Middle frontal gyrus (tissue), 1 donor: ENCODE results near the gene TAAR9.

Experiments used
- DNase-seq: peaks from one replicate; pipeline ENCODE4 v3.0.0-alpha.2; 2015; ENCODE audit warnings: low spot score; ENCODE audit errors: extremely low spot score

The TAAR9 gene

DNA sequence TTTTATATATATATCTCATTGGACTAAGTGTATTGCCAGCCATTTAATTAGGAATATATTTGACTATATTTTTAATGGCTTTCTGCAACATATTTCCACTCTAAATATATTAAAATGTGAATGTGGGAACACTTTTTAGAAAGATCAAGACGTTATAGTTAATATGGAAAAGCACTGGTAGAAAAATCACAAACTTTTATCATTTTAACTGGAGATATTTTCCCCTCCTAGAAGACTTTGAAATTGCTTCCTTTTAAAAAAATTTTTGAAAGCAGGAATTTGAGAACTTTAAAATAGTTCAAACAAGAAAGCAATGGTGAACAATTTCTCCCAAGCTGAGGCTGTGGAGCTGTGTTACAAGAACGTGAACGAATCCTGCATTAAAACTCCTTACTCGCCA lies at the start of gene TAAR9:
TAAR9 (plus strand) TSS at position 301 of the 400 bp plus-strand sequence; CDS start at position 314, 13 bp downstream.
- DNase-seq, result no peak

- no peak for DNase-seq
Observed at GRCh38 chr6:132489376-132489775, 48.7 kb upstream of the TAAR9 start.

GRCh38 chr6:132490024-132490423 lies 48.1 kb upstream of the TAAR9 start:
- DNase-seq, result no peak

GRCh38 chr6:132490478-132491204 lies 47.4 kb upstream of the TAAR9 start:
- DNase-seq, result no peak

- DNase-seq, result no peak
Observed at GRCh38 chr6:132491303-132491702, 46.8 kb upstream of the TAAR9 start.

- no peak for DNase-seq
Observed at GRCh38 chr6:132491881-132492280, 46.2 kb upstream of the TAAR9 start.

GRCh38 chr6:132494954-132495353 lies 43.1 kb upstream of the TAAR9 start:
- no peak for DNase-seq

- no peak for DNase-seq
Observed at GRCh38 chr6:132495604-132496079, 42.4 kb upstream of the TAAR9 start.

- no peak for DNase-seq
Observed at GRCh38 chr6:132496519-132497180, 41.4 kb upstream of the TAAR9 start.

DNA sequence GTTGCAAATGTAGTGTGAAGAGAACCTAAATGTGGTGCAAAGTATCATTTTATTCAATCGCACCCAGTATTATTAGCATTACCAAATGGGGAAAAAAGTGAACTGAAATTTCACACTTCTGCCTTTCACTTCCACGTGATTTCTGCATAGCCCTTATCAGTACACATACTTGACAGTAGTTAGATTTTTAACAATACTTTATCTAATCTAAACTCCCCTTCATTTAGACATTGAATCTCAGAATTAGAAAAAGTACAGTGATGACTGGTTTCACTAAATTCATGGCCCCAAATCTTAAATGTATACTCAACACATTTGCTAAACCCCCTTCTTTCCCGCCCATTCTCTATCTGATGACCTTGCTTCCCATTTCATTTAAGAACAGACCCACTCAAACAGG lies 39.4 kb upstream of the TAAR9 start:
- no peak for DNase-seq

GRCh38 chr6:132499757-132500156 lies 38.3 kb upstream of the TAAR9 start:
- DNase-seq, result no peak

- no peak for DNase-seq
Observed at GRCh38 chr6:132504757-132505156, 33.3 kb upstream of the TAAR9 start.

DNA sequence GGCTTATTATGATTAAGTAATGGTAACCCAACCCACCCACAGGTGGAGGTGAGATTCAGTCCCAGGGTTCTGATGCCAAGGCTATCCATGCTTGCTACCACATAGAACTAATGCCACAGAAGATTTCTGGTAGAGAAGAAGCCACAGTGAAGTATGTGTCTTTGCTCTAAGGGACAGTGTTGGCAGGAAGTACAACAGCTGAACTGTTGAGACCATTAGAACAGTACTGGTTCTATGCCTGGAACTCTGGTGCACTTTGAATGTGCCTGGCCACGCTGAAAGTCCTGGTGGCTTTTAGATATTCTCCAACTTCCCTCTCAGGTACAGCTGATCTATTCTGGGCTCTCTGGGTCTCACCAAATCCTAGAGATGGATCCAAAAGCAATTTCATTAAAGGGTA lies 32.9 kb upstream of the TAAR9 start:
- DNase-seq, result no peak

DNA sequence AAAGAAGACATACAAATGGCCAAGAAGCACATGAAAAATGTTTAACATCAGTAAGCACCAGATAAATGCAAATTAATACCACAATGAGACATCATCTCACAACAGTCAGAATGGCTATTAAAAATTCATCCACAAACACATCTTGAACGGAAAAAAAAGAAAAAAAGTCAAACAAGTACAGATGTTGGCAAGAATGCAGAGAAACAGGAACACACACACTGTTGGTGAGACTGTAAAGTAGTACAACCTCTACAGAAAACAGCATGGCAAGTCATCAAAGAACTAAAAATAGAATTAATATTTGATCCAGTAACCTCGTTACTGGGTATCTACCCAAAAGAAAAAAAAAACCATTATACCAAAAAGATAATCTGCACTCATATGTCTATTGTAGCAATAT lies 31.6 kb upstream of the TAAR9 start:
- no peak for DNase-seq

DNA sequence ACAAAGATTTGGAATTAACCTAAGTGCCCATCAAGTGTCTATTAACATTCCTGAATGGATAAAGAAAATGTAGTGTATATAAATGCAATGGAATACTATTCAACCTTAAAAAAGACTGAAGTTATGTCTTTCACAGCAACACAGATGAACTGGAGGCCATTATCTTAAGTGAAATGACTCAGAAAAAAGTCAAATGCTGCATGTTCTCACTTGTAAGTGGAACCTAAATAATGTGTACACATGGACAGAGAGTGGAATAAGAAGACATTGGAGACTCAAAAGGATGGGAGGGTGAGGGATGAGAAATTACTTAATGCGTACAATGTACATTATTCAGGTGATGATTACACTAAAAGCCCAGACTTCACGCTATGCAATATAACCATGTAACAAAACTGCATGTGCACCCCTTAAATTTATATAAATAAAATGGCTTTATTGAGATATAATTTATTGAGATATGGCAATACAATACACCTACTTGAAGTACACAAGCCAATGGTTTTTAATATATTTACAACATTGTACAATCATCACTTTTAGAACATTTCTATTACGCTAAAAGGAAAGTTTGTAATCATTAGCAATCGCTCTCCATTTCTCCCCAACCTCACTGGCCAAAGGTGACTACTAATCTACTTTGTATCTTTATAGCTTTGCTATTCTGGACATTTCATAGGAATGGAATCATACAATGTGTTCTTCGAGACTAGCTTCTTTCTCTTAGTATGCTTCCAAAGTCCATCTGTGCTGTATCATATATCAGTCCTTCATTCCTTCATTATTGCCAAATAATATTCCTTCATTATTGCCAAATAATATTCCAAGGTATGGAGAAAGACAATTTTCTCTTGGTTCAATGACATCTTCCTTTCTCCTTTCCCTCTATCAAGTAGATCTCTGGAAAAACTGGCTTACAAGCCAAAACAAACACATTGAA lies 30.9 kb upstream of the TAAR9 start:
- DNase-seq, result no peak

- no peak for DNase-seq
Observed at GRCh38 chr6:132511210-132511830, 26.8 kb upstream of the TAAR9 start.

DNA sequence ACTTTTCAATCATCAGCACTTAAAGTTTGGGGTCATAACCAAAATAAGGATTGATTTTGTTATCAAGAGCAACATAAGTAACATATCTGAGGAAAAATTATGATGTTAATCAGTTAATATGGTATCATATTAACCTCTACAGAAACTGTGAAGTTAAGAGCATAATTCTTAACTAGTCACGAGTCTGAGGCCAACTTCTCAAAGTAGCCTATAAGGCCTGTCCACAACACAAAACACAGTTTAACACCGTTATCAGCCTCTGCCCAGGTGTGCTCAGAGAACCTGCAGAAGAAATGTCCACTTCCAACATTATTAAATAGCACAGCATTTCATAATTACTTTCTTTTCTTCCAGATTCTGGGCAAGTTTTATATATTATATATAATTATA lies 26.3 kb upstream of the TAAR9 start:
- DNase-seq, result no peak

DNA sequence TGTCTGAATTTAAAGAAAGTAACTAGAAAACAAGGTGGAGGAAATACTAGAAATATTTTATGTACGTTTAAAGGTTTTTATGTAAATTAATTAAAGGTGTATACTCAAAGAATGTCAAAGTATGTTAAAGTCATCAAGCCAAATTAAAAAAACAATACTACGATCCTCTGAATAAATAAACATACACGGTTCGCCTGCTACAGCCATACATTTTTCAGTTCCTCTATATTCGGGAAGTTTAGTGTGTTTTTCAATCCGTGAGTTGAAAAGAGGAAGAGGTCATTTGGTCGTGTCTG lies 25.8 kb upstream of the TAAR9 start:
- no peak for DNase-seq

DNA sequence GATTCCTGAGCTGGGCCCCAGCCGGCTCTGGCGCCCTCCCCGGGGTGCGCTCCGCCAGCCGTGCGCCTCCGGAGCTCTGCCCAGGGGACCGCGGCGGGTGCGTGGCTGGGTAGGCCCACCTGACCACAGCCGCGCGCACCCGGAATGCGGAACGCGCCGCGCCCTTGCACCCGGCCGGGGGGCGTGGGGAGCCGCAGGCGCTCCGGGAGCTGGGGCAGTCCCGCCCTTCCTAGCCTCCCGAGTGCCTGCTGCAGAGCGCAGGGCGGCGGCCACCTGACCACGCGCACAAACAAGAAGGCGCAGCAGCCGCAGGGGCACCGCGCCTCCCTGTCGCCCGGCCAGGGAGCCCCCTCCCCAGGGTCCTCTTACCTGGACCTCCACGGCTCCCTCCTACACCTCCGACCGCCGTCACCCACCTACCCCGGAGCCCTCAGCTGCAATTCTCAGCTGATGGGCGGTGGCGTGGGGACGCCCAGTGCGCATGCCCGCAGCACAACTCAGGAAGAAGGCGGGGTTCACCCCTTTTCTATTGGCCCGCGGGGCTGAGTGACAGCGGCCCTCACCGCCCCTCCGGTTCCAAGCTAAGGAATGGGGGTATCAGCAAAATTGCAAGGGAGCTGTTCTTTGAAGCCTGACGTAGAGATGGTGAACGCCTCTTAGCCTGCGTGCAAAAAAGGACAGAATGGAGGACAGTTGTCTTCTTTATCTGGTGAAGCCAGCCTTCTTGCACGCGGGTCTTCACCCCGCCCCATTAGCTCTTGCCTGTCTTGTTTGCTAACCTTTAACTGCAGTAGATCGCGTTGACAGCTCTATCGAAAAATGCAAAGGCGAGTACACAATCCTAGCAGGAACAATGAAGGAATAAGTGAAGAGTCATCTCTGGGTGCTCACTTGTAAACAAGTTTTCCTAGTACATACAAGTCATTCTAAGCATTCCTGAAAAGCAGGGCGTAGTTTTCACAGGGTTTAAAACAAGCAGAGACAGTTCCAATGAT lies 25.1 kb upstream of the TAAR9 start, which contains the start of gene STX7:
STX7 (minus strand) TSS at position 479 of the 995 bp plus-strand sequence. CDS start 9,586 bp downstream, outside the sequence.
- peak; percentile 89 for DNase-seq
